Measurements from ENCODE around the gene SERPINA3.

SERPINA3 gene

GRCh38 chr14:94646066-94646465 lies 33.9 kb downstream of the SERPINA3 start:
- TF ChIP-seq, protein P1, sequence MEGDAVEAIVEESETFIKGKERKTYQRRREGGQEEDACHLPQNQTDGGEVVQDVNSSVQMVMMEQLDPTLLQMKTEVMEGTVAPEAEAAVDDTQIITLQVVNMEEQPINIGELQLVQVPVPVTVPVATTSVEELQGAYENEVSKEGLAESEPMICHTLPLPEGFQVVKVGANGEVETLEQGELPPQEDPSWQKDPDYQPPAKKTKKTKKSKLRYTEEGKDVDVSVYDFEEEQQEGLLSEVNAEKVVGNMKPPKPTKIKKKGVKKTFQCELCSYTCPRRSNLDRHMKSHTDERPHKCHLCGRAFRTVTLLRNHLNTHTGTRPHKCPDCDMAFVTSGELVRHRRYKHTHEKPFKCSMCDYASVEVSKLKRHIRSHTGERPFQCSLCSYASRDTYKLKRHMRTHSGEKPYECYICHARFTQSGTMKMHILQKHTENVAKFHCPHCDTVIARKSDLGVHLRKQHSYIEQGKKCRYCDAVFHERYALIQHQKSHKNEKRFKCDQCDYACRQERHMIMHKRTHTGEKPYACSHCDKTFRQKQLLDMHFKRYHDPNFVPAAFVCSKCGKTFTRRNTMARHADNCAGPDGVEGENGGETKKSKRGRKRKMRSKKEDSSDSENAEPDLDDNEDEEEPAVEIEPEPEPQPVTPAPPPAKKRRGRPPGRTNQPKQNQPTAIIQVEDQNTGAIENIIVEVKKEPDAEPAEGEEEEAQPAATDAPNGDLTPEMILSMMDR (IDR thresholded peaks at IDR 0.05; ENCODE audit: insufficient read depth, low read length, missing control alignments): no peak
- CTCF ChIA-PET: no interaction called here
- DNase-seq (ENCODE audit: low read depth, low spot score): no peak
- no peak overlapping the region for H3K4me3 ChIP-seq (ENCODE audit: low read depth, low read length)
- POLR2A ChIA-PET: no interaction called here

DNA sequence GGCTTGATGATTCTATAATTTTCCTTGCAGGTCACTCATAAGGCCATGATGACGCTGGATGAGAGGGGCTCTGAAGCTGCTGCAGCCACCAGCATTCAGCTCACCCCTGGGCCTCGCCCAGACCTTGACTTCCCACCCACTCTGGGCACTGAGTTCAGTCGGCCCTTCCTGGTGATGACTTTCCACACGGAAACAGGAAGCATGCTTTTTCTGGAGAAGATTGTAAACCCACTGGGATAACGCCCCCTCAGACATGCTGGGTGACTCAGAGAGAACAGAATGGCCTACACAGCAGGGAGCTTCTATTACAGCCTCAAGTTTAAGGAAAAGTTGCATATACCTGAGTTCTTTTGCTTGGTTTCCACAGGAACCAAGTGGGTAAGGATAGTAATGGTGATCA lies 34.3 kb downstream of the SERPINA3 start:
- ChIA-PET POLR2A (no interaction called here), CTCF (interaction anchor here (0.9 kb wide), 1 partner anchor 213 kb away, joined by 3 read pairs; no protein-coding TSS in a partner anchor)
- DNase-seq (ENCODE audit: low read depth, low spot score): no peak
- TF ChIP-seq, protein P1 (IDR thresholded peaks at IDR 0.05; ENCODE audit: insufficient read depth, low read length, missing control alignments): no peak
- H3K4me3 ChIP-seq (ENCODE audit: low read depth, low read length): no peak overlapping the region

DNA sequence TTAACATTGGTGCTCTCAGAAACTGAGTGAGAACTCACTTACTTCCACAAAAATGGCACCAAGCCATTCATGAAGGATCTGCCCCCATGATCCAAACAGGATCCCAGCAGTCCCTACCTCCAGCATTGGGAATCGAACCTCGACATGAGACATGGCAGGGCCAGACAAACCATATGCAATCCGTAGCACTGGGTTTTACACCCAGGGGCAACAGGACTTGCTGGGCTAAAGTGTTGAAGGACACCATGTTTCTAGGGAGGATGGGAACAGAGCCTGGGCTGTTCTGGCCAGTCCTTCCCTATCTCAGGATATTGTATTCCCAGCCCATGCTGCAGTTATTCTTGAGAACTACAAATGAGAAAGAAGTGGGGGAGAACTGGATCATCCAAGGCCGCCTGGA lies 36.6 kb downstream of the SERPINA3 start:
- H3K4me3 ChIP-seq (ENCODE audit: low read depth, low read length): no peak overlapping the region
- DNase-seq (ENCODE audit: low read depth, low spot score): no peak
- TF ChIP-seq, protein P1 (IDR thresholded peaks at IDR 0.05; ENCODE audit: insufficient read depth, low read length, missing control alignments): no peak
- CTCF ChIA-PET: no interaction called here
- POLR2A ChIA-PET: no interaction called here

DNA sequence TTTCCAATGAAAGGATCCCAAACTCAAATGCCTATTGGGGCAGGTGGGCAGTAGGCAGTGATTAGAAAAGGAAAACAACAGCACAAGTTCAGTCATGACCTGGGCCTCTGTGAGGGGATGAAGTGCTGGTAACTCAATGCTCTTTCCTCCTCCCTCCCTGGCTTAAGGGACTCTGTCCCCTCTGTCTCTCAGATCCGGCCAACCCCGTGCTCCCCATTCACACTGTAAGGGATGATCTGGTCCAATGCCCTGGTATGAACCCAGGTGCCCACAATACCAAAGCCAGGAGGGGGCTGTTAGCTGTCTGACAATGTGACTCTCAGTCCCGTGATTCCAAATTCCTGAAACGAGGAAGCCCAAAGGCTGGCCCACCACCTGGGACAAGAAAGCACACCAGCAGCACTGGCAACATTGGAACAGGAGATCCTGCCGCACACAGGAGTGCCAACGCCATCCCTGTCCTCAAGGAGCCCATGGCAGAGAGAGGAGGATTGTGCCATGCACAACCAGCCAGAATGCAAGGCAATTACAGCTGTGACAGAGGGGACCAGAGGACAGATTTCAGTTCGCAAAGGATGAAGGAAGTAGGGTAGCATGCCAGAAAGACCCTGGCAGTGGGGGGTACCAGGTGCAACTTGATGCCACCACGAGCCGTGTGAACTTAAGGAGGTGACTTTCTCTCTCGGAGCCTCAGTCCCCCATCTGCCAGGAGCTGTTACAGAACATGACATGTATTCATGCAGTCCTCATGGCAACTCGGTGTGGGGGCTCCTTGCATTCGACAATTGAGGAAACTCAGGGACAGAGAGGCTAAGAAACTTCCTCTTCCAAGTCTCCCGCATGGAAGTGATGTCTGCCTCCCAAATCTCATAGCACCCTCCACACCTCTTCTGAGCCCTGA lies 37.6 kb downstream of the SERPINA3 start:
- POLR2A ChIA-PET: no interaction called here
- DNase-seq (ENCODE audit: low read depth, low spot score): no peak

DNA sequence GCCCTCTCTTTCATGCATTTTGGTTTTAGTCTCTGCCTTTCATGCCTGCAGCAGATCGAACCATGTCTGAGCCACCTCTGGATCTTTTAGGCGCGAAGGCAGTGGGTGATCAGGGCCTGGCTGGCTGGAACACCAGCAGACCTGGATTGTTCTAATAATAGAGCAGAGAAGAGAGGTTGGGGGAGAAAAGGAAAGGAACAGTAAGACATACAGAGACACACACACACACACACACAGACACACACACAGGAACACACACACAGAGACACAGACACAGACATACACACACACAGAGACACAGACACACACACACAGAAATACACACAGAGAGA lies 38.2 kb downstream of the SERPINA3 start:
- no peak overlapping the region for H3K4me3 ChIP-seq (ENCODE audit: low read depth, low read length)
- no peak for DNase-seq (ENCODE audit: low read depth, low spot score)
- POLR2A ChIA-PET: no interaction called here
- CTCF ChIA-PET: no interaction called here
- TF ChIP-seq, protein P1 (IDR thresholded peaks at IDR 0.05; ENCODE audit: insufficient read depth, low read length, missing control alignments): no peak

More for the DNA sequence above, 37.6 kb downstream of the SERPINA3 start:
- H3K4me3 ChIP-seq (ENCODE audit: low read depth, low read length): no peak overlapping the region
- TF ChIP-seq, protein P1 (IDR thresholded peaks at IDR 0.05; ENCODE audit: insufficient read depth, low read length, missing control alignments): no peak
- CTCF ChIA-PET: no interaction called here

DNA sequence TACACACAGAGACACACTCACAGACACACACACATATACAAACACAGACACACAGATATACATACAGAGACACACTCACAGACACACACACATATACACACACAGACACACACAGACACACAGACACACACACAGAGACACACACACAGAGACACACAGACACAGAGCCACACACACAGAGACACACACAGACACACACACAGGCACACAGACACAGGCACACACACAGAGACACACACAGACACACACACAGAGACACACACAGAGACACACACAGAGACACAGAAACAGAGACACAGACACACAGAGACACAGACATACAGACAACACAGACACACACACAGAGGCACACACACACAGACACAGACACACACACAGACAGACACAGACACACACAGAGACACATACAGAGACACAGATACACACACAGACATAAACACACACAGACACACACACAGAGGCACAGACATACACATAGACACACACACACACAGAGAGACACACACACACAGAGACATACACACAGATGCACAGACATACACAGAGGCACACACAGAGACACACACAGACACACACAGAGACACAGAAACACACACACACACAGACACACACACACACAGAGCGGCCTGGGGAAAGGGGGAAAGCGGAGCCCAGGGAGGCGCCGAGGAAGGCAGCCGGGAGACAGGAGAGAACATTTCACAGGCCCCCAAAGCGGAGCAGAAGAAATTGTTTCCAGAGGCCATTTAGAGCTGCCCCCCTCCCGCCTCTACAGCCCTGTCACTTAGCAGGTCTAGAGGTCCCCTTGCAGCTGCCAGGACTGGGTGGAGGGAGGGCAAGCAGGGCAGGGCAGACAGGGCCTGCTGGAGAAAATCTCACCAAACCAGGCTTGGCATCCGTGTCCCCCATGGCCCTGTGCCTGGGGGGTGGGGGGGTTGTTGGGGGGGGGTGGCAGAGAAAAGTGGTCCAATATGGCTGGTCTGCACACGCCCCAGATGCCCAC lies 38.9 kb downstream of the SERPINA3 start:
- H3K4me3 ChIP-seq (ENCODE audit: low read depth, low read length): no peak overlapping the region
- TF ChIP-seq, protein P1 (IDR thresholded peaks at IDR 0.05; ENCODE audit: insufficient read depth, low read length, missing control alignments): no peak
- POLR2A ChIA-PET: no interaction called here
- no peak for DNase-seq (ENCODE audit: low read depth, low spot score)
- CTCF ChIA-PET: no interaction called here
